HEK293 (cell line): Measurements from ENCODE around the gene CYP21A2.
"Not testable (repeated sequence)": the region's sequence is repeated elsewhere in the genome, so short reads cannot be mapped to it uniquely, and the experiment has no call there.

Experiments
- CTCF ChIA-PET: fragments of 350-600 bp; formaldehyde crosslinking; extraction: SDS; loops from one replicate; lab custom pipeline; 2021; ENCODE audit warnings: antibody characterized with exemption; lab: Yijun Ruan, JAX
- POLR2A ChIA-PET: fragments of 300-600 bp; formaldehyde crosslinking; extraction: SDS; loops from one replicate; lab custom pipeline; 2020; ENCODE audit warnings: antibody characterized with exemption, inconsistent platforms; lab: Yijun Ruan, JAX
- H3K27ac ChIP-seq: fragments of 200-500 bp; sonication (Bioruptor generic); 2 replicates; pipeline ENCODE4 v1.5.1; 2014; ENCODE audit warnings: low read depth, low read length, control low read depth, inconsistent platforms; ENCODE audit errors: extremely low read depth
- H3K36me3 ChIP-seq, 2 experiments: fragments of 200-500 bp in 1 of 2; sonication (Bioruptor generic) in 1 of 2; 1 replicate in 1 of 2; 2 replicates in 1 of 2; pipeline ENCODE4 v1.5.1; 2014 to 2017; ENCODE audit warnings: inconsistent platforms in 2 of 2, low read length in 2 of 2; ENCODE audit not compliant: control insufficient read depth in 2 of 2, insufficient read depth in 1 of 2
- H3K4me1 ChIP-seq: fragments of 200-500 bp; sonication (Bioruptor generic); 2 replicates; pipeline ENCODE4 v1.5.1; 2014; ENCODE audit warnings: mild to moderate bottlenecking, low read length, inconsistent platforms; ENCODE audit not compliant: control insufficient read depth, insufficient read depth
- H3K4me3 ChIP-seq: 2 replicates; pipeline ENCODE4 v1.5.1; 2011; ENCODE audit warnings: low read depth, mild to moderate bottlenecking, control low read depth, low read length, moderate library complexity
- H3K9me3 ChIP-seq: fragments of 200-500 bp; sonication (Bioruptor generic); 2 replicates; pipeline ENCODE4 v1.5.1; 2014; ENCODE audit warnings: low read depth, low read length, inconsistent platforms; ENCODE audit not compliant: control insufficient read depth, insufficient read depth
- GLIS2 ChIP-seq: fragments of 450-650 bp; formaldehyde crosslinking; IDR thresholded peaks from 2 replicates; pipeline ENCODE4 v1.5.1; 2016; ENCODE audit warnings: missing biosample characterization, missing genetic modification characterization
- TCF7L2 ChIP-seq: IDR thresholded peaks from 2 replicates; pipeline ENCODE4 v1.6.1; 2011; ENCODE audit warnings: low read depth, mild to moderate bottlenecking, inconsistent platforms, low read length, moderate library complexity, borderline replicate concordance
- ZNF138 ChIP-seq: fragments of 450-650 bp; formaldehyde crosslinking; IDR thresholded peaks from 2 replicates; pipeline ENCODE4 v1.5.1; 2016; ENCODE audit warnings: missing biosample characterization, missing genetic modification characterization, borderline replicate concordance
- ZNF211 ChIP-seq: fragments of 450-650 bp; formaldehyde crosslinking; IDR thresholded peaks from 2 replicates; pipeline ENCODE4 v1.5.1; 2016; ENCODE audit warnings: low read depth, missing biosample characterization, missing genetic modification characterization
- ZNF292 ChIP-seq: fragments of 450-650 bp; formaldehyde crosslinking; IDR thresholded peaks from 2 replicates; pipeline ENCODE4 v1.5.1; 2016; ENCODE audit warnings: low read depth, missing biosample characterization, missing genetic modification characterization, borderline replicate concordance
- ZNF341 ChIP-seq: fragments of 450-650 bp; formaldehyde crosslinking; IDR thresholded peaks from 2 replicates; pipeline ENCODE4; 2016; ENCODE audit warnings: low read depth, missing biosample characterization, missing genetic modification characterization
- ZNF600 ChIP-seq: fragments of 450-650 bp; formaldehyde crosslinking; IDR thresholded peaks from 2 replicates; pipeline ENCODE4 v1.5.1; 2016; ENCODE audit warnings: missing biosample characterization, missing genetic modification characterization
- ZNF830 ChIP-seq: fragments of 450-650 bp; IDR thresholded peaks from 2 replicates; pipeline ENCODE4 v1.5.0; 2018; ENCODE audit warnings: missing biosample characterization, missing genetic modification characterization, low read depth, mild to moderate bottlenecking, moderate library complexity
- ZNF837 ChIP-seq: fragments of 450-650 bp; formaldehyde crosslinking; IDR thresholded peaks from 2 replicates; pipeline ENCODE4 v1.5.1; 2016; ENCODE audit warnings: missing biosample characterization, missing genetic modification characterization
- TF ChIP-seq, protein P1 (sequence below): fragments of 450-650 bp; formaldehyde crosslinking; IDR thresholded peaks from 2 replicates; pipeline ENCODE4 v1.5.1; 2016; ENCODE audit warnings: missing biosample characterization, missing genetic modification characterization

The CYP21A2 gene

DNA sequence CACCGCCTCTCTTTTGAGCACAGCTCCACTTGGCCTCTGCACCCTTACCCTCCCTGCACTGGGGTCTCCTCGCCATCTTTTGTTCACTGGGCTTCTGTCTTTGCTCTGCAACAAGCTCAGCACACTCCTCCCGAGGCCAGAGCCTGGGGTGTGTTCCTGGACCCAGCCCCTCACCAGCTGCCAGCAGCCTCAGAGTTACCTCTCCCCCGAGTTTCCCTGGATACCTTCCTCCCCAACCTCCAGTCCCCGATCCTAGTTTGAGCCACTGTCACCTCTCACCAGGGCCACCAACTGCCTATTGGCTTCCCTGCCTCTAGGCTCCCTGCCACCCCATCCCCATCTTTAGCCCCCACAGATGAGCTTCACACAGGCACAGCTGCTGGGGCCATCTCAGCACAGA, 12.3 kb downstream of the CYP21A2 start:
- POLR2A ChIA-PET: interaction anchor here (0.6 kb wide), 1 partner anchor 373 kb away, joined by 3 read pairs; no protein-coding TSS in a partner anchor
- H3K9me3 ChIP-seq: no peaks in the 10 kb centered on the region
- H3K4me1 ChIP-seq: no peaks in the 10 kb centered on the region
- TF ChIP-seq ZNF341 (tag by site-specific recombination): no peak
- H3K36me3 ChIP-seq: no peaks in the 10 kb centered on the region
- H3K27ac ChIP-seq: no peak overlapping the region
- H3K4me3 ChIP-seq: no peak overlapping the region
- CTCF ChIA-PET: interaction anchor here (0.6 to 1.5 kb wide), 6 partner anchors 10 to 709 kb away, joined by 3 to 4 read pairs (median 4); no protein-coding TSS in a partner anchor

DNA sequence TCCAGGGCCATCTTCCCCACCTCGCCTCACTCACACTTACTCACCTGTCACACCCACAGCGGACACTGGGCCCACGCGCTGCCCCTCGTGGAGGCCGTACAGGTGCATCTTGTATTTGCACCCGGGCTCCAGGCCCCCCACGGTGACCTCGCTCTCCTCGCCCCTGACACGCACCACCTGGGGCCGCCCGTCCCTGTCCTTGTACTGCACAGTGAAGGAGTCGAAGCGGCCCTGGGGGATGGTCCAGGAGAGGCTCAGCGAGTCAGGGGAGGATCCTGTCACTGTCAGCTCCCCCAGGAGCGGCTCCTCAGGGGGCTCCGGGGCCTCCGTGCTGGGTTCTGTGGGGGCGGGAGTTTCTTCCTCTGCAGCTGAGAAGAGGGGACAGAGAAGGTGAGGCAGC, 14.4 kb downstream of the CYP21A2 start:
- CTCF ChIA-PET, H3K4me3 ChIP-seq, H3K9me3 ChIP-seq, H3K36me3 ChIP-seq, H3K27ac ChIP-seq, H3K4me1 ChIP-seq: not testable (repeated sequence)
- POLR2A ChIA-PET: interaction anchor here (0.6 kb wide), 1 partner anchor 70 kb away, joined by 8 read pairs; no protein-coding TSS in a partner anchor

DNA sequence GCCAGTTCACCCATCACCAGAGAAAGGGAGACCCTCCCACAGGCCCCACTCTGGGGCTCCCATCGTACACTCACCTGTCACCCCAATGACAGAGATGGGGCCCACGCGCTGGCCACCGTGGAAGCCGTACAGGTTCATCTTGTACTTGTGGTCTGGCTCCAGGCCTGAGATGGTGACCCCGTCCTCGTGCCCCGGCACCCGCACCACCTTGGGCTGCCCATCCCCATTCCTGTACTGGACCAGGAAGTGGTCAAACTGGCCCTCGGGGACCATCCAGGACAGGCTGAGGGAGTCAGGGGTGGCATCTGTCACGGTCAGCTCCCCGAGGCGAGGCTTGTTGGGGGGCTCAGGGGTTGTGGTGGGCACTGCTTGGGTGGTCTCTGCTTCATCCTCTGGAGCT, 15.1 kb downstream of the CYP21A2 start:
- H3K4me3 ChIP-seq, H3K27ac ChIP-seq, H3K36me3 ChIP-seq, CTCF ChIA-PET, H3K4me1 ChIP-seq, H3K9me3 ChIP-seq: not testable (repeated sequence)
- POLR2A ChIA-PET: interaction anchor here (0.6 kb wide), 1 partner anchor 69 kb away, joined by 8 read pairs; no protein-coding TSS in a partner anchor

DNA sequence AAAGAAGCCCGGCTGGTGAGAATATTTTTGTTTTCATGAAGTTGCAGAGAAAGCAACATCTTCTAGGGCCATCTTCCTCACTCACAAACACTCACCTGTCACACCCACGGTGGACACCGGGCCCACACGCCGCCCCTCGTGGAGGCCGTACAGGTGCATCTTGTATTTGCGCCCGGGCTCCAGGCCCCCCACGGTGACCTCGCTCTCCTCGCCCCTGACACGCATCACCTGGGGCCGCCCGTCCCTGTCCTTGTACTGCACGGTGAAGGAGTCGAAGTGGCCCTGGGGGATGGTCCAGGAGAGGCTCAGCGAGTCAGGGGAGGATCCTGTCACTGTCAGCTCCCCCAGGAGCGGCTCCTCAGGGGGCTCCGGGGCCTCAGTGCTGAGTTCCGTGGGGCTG, 17.5 kb downstream of the CYP21A2 start:
- H3K4me1 ChIP-seq, POLR2A ChIA-PET, CTCF ChIA-PET, H3K27ac ChIP-seq, H3K9me3 ChIP-seq, H3K36me3 ChIP-seq, H3K4me3 ChIP-seq: not testable (repeated sequence)

DNA sequence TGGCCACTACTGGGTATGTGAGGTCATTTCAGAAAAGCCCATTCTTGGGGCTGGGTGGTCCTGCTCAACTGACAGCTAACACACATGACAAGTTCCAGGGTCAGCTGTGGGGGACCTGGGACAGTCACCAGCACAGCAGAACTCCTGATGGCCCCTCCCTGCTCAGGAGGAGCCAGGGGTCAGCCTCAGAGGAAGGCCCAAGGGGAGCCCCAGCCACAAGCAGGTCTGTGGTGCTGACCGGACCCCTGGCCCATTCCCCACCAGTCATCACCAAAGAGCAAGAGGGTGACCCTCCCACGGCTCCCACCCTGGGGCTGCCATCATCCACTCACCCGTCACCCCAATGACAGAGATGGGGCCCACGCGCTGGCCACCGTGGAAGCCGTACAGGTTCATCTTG, 18.0 kb downstream of the CYP21A2 start:
- POLR2A ChIA-PET: no interaction called here
- no peaks in the 10 kb centered on the region for H3K9me3 ChIP-seq

DNA sequence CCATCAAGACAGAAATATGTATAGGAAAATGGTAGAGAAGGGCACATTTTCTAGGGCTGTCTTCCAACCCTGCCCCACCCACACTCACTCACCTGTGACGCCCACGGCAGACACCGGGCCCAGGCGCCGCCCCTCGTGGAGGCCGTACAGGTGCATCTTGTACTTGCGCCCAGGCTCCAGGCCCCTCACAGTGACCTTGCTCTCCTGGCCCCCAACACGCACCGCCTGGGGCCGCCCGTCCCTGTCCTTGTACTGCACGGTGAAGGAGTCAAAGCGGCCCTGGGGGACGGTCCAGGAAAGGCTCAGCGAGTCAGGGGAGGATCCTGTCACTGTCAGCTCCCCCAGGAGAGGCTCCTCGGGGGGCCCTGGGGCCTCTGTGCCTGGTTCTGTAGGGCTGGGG, 19.8 kb downstream of the CYP21A2 start:
- Histone ChIP-seq H3K4me3 (no peak overlapping the region), H3K9me3 (no peaks in the 10 kb centered on the region), H3K4me1 (no peaks in the 10 kb centered on the region), H3K36me3 (no peaks in the 10 kb centered on the region), H3K27ac (no peak overlapping the region)
- TF ChIP-seq TCF7L2 (no peak), ZNF292 (tag by site-specific recombination) (no peak), GLIS2 (tag by site-specific recombination) (no peak), ZNF211 (tag by site-specific recombination) (no peak), ZNF837 (no peak), ZNF600 (tag by site-specific recombination) (no peak), ZNF830 (tag by site-specific recombination) (no peak)
- TF ChIP-seq, protein P1, sequence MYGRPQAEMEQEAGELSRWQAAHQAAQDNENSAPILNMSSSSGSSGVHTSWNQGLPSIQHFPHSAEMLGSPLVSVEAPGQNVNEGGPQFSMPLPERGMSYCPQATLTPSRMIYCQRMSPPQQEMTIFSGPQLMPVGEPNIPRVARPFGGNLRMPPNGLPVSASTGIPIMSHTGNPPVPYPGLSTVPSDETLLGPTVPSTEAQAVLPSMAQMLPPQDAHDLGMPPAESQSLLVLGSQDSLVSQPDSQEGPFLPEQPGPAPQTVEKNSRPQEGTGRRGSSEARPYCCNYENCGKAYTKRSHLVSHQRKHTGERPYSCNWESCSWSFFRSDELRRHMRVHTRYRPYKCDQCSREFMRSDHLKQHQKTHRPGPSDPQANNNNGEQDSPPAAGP (tag by site-specific recombination): no peak
- CTCF ChIA-PET: interaction anchor here (0.6 to 0.7 kb wide), 5 partner anchors 12 to 67 kb away, joined by 3 to 4 read pairs (median 3); no protein-coding TSS in a partner anchor
- POLR2A ChIA-PET: no interaction called here

More for the DNA sequence above, 18.0 kb downstream of the CYP21A2 start:
- no peaks in the 10 kb centered on the region for H3K4me1 ChIP-seq
- TF ChIP-seq ZNF138: no peak
- TF ChIP-seq, all 188 proteins: peak for 0
- no peak overlapping the region for H3K4me3 ChIP-seq
- H3K36me3 ChIP-seq: no peaks in the 10 kb centered on the region
- no peak overlapping the region for H3K27ac ChIP-seq
- CTCF ChIA-PET: no interaction called here
